ENCODE data around the gene APP.
A peak's percentile ranks its signal among the peaks of the same experiment; 100 is the strongest.

Gene APP

DNA sequence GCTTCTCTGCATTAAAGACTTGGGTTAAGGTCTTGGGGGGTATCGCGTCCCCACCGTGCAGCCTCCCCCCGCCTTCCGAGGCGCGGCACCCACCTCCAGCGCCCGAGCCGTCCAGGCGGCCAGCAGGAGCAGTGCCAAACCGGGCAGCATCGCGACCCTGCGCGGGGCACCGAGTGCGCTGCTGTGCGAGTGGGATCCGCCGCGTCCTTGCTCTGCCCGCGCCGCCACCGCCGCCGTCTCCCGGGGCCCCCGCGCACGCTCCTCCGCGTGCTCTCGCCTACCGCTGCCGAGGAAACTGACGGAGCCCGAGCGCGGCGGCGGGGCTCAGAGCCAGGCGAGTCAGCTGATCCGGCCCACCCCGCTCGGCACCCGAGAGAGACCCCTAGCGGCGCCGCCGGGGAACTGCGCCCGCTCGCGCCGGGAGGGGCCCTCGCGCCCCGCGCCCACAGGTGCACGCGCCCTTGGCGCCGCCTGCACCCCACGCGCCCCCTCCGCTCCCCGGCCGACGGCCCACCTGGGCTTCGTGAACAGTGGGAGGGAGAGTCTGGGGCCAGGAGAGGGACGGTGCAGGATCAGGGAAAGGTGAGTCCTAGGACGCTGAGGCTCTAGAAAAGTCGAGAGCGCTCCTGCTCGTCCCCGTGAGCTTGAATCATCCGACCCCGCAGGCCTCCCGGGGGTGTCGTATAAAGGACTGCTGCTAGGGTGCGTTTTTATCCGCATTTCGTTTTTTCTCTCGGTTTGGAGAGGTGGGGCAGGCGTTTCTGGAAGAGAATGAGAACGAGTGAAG is at the start of gene APP:
Gene APP (minus strand): TSS at position 300 of the 787 bp plus-strand sequence. CDS start 150 bp downstream, at position 150.
- TF ChIP-seq, protein P1, sequence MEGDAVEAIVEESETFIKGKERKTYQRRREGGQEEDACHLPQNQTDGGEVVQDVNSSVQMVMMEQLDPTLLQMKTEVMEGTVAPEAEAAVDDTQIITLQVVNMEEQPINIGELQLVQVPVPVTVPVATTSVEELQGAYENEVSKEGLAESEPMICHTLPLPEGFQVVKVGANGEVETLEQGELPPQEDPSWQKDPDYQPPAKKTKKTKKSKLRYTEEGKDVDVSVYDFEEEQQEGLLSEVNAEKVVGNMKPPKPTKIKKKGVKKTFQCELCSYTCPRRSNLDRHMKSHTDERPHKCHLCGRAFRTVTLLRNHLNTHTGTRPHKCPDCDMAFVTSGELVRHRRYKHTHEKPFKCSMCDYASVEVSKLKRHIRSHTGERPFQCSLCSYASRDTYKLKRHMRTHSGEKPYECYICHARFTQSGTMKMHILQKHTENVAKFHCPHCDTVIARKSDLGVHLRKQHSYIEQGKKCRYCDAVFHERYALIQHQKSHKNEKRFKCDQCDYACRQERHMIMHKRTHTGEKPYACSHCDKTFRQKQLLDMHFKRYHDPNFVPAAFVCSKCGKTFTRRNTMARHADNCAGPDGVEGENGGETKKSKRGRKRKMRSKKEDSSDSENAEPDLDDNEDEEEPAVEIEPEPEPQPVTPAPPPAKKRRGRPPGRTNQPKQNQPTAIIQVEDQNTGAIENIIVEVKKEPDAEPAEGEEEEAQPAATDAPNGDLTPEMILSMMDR (IDR thresholded peaks at IDR 0.05; ENCODE audit: extremely low read depth, insufficient read depth, missing control alignments) = peak; percentile 94
- in situ Hi-C loops (cut with MboI; ENCODE audit: low pct_unique_long_range_greater_than_20kb, low sequenced_read_pairs, unreplicated experiment) = loop anchor here (25.0 kb wide), 1 partner anchor 283 kb away; no protein-coding TSS in a partner anchor
- peak; percentile 96 for DNase-seq (ENCODE audit: low spot score)

DNA sequence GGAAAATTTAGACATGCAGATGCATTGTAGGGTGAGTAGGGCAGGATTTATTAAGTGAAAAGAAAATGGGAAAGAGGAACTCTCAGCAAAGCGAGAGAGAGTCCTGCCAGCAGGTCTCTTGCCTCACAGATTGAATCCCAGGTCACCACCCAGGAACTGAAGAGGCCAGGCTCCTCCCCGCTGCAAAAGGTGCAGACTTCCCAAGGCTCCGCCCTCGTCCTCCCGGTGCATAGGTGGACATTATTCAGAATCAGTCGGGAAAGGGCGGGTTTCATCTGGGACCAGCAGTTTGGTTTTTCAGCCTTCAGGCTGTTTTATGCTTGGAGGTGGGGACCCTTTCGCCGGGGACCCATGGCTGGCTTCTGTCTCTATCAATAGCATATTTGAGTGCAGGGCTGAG is 41.6 kb upstream of the APP start:
- in situ Hi-C loops (cut with MboI; ENCODE audit: low pct_unique_long_range_greater_than_20kb, low sequenced_read_pairs, unreplicated experiment) = no loop called here
- DNase-seq (ENCODE audit: low spot score) = no peak
- TF ChIP-seq, protein P1 (IDR thresholded peaks at IDR 0.05; ENCODE audit: extremely low read depth, insufficient read depth, missing control alignments) = no peak

DNA sequence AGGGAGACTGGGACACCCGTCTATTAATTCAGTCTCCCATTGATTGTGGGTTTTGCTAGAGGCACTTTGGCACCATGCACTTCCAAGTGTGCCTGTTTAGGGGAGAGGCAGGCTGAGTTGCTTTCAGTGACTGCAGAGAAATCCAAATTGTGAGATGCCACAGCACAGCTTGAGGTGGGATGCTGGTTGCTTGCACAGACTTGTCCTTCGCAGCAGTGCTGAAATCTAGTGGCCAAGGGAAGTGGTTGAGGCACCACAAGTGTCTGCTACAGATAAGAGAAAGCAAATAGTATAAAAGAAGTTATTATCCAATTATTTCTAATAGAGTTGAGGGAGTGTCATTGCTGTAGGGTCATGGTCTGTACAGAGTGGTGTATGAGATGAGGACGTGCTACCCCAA is 40.0 kb upstream of the APP start:
- no peak for DNase-seq (ENCODE audit: low spot score)
- TF ChIP-seq, protein P1 (IDR thresholded peaks at IDR 0.05; ENCODE audit: extremely low read depth, insufficient read depth, missing control alignments) = no peak
- in situ Hi-C loops (cut with MboI; ENCODE audit: low pct_unique_long_range_greater_than_20kb, low sequenced_read_pairs, unreplicated experiment) = no loop called here

DNA sequence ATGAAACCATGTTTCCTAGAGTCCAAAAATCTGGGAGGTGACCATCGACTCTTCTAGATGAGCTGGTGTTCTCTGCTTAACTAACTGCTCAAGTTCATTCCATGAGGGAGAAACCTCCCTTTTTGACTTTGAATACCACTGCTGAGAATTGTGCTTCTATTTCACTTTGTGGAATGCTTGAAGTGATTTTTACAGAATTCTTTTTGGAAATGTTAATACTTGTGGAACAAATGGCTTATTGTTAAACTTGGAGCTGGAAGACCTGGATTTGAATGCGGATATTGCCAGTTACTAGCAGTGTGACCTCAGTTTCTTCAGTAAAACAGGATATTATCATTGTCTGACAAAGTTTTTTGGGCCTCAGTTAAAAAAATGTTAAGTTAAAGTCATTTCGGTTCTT is 36.5 kb upstream of the APP start:
- in situ Hi-C loops (cut with MboI; ENCODE audit: low pct_unique_long_range_greater_than_20kb, low sequenced_read_pairs, unreplicated experiment) = no loop called here
- DNase-seq (ENCODE audit: low spot score) = no peak
- TF ChIP-seq, protein P1 (IDR thresholded peaks at IDR 0.05; ENCODE audit: extremely low read depth, insufficient read depth, missing control alignments) = no peak

DNA sequence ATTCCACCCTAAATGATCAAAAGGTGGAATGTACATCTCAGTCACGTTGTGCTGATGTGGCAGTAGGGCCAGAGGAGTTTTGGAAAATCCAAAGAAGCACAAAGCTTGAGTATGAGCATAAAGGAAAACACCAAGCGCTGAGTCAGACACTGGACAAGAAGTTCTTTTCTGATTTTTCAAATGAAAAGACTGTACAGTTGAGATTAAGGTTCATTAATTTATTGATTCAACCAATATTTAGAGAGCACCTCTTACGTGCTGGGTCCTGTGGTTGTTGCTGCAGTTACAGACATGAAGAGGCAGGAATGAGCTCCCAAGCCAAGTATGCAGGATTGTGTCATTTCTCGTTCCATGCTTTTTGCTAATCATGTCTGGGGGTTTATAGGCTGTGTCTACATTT is 28.9 kb upstream of the APP start:
- in situ Hi-C loops (cut with MboI; ENCODE audit: low pct_unique_long_range_greater_than_20kb, low sequenced_read_pairs, unreplicated experiment) = no loop called here
- DNase-seq (ENCODE audit: low spot score) = no peak
- TF ChIP-seq, protein P1 (IDR thresholded peaks at IDR 0.05; ENCODE audit: extremely low read depth, insufficient read depth, missing control alignments) = no peak

DNA sequence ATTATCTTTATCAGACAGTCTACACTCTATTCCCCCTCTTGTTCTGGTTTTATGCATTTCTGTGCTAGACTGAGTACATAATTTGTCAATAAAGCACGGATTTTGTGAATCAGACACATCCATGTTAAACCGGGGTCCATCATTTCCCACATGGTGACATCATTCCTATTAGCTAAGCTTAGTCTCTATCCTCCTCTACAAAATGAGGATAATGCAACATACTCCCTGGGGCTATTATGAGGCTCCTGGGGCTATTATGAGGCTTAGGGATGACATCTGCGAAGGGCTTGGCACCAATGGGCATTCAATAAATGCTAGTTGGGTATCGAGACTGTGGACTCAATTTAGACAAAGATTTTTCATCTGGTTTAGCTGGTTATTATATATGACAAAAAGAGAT is 25.1 kb upstream of the APP start:
- TF ChIP-seq, protein P1 (IDR thresholded peaks at IDR 0.05; ENCODE audit: extremely low read depth, insufficient read depth, missing control alignments) = no peak
- DNase-seq (ENCODE audit: low spot score) = no peak
- in situ Hi-C loops (cut with MboI; ENCODE audit: low pct_unique_long_range_greater_than_20kb, low sequenced_read_pairs, unreplicated experiment) = no loop called here

Data from GM13977 (cell line).